ENCODE data around the gene UAP1L1. TPM values are rescaled to one million over a fixed set of nuclear protein-coding genes. Genes with fewer than 3 reads are reported as not detected.

Gene UAP1L1
- total RNA-seq, 4 donors from 2014 or later: 6.6 to 13.7 (median 7.9) TPM

DNA sequence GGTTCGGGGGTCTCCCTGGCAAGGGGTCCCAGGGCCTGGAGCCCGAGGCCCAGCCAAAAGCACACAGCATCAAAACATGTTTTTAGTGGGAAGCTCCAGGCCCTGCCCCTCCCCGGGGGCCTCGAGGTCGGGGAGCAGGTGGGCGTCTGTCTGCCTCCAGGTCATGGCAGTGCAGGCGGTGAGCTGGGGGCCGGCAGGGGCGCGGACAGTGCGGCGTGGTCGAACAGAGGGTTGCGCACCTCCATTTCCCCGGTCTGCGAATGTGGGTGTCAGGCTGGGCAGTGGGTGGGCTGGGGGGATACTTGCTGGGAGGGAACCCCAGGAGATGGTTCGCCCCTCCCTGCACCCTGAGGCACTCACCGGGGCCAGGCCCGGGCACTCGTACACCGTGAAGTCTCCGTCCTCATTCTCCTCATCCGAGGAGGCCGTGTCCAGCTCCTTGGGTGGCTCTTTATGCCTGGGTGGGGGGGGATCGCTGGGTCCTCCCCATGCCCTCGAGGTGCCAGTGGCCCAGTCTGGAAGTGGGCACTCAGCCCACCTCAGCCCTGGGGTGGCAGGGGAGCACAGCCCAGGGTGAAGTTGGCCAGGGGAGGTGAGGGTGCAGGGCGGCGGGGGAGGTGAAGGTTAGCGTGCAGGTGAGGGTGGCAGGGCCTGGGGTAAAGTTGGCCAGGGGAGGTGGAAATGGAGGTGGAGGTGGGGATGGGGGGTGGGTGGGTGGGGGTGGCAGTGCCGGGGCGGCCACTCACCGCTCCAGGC is 37.5 kb upstream of the UAP1L1 start:
- intact Hi-C loops (cut with DNase I; ENCODE audit: low total_unique reads): no loop called here
- H3K4me3 ChIP-seq (ENCODE audit: low read depth, poor library complexity, severe bottlenecking): no peak overlapping the region
- TF ChIP-seq POLR2A (IDR thresholded peaks at IDR 0.05) (no peak), CTCF (IDR thresholded peaks at IDR 0.05) (no peak)
- DNase-seq (ENCODE audit: low spot score in 2 of 2): no peak
- WGBS, 2 donors: 88 to 89% methylated on average over 28 to 32 of the region's 32 CpGs

GRCh38 chr9:137040568-137040967 is 36.7 kb upstream of the UAP1L1 start:
- no peak for TF ChIP-seq POLR2A (IDR thresholded peaks at IDR 0.05)
- TF ChIP-seq CTCF (IDR thresholded peaks at IDR 0.05): no peak
- no peak for DNase-seq (ENCODE audit: low spot score in 2 of 2)
- WGBS, 2 donors: 89 to 97% methylated on average over 3 to 6 of the region's 23 CpGs
- intact Hi-C loops (cut with DNase I; ENCODE audit: low total_unique reads): no loop called here
- H3K4me3 ChIP-seq (ENCODE audit: low read depth, poor library complexity, severe bottlenecking): no peak overlapping the region

GRCh38 chr9:137041124-137041523 is 36.2 kb upstream of the UAP1L1 start:
- no peak for TF ChIP-seq CTCF (IDR thresholded peaks at IDR 0.05)
- TF ChIP-seq POLR2A (IDR thresholded peaks at IDR 0.05): no peak
- H3K4me3 ChIP-seq (ENCODE audit: low read depth, poor library complexity, severe bottlenecking): no peak overlapping the region
- intact Hi-C loops (cut with DNase I; ENCODE audit: low total_unique reads): no loop called here
- DNase-seq (ENCODE audit: low spot score in 2 of 2): no peak
- 60 to 68% methylated on average over 15 to 16 of the region's 16 CpGs for WGBS, 2 donors

GRCh38 chr9:137042751-137043727 is 34.3 kb upstream of the UAP1L1 start:
- DNase-seq (ENCODE audit: low spot score in 2 of 2): no peak
- intact Hi-C loops (cut with DNase I; ENCODE audit: low total_unique reads): no loop called here
- no peak overlapping the region for H3K4me3 ChIP-seq (ENCODE audit: low read depth, poor library complexity, severe bottlenecking)
- 63 to 81% methylated on average over 19 to 32 of the region's 36 CpGs for WGBS, 2 donors
- TF ChIP-seq CTCF (IDR thresholded peaks at IDR 0.05) (no peak), POLR2A (IDR thresholded peaks at IDR 0.05) (no peak)

DNA sequence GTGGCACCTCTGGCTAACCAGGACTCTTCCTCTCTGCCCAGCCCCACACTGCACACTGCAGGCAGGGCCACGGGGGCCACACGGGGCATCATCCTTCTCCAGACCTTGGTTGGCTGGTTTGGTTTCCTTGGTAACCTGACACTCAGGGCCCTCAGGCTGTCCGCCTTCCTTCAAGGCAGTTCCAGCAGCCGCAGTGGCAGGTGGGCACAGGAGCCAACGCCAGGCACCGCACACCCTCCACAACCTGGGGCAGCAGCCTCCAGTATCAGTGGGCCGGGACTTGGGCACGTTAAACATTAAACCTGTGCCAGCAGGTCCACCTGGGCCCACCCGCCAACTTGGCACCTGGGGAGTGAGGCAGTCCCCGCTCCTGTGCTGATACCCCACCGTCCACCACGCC is 33.3 kb upstream of the UAP1L1 start:
- 41 to 74% methylated on average over 8 to 11 of the region's 12 CpGs for WGBS, 2 donors
- TF ChIP-seq CTCF (IDR thresholded peaks at IDR 0.05) (no peak), POLR2A (IDR thresholded peaks at IDR 0.05) (no peak)
- no peak overlapping the region for H3K4me3 ChIP-seq (ENCODE audit: low read depth, poor library complexity, severe bottlenecking)
- intact Hi-C loops (cut with DNase I; ENCODE audit: low total_unique reads): no loop called here
- no peak for DNase-seq (ENCODE audit: low spot score in 2 of 2)
